ENCODE measurements around the gene EARS2. TPM values are rescaled to one million over a fixed set of nuclear protein-coding genes. Genes with fewer than 3 reads are reported as not detected.
"Not testable (repeated sequence)": the region's sequence is repeated elsewhere in the genome, so short reads cannot be mapped to it uniquely, and the experiment has no call there.

EARS2 gene
- polyA plus RNA-seq, 1 donor (not counting 4 experiments of a cell fraction or from before 2014, with no cell fraction given) = 32.7 TPM

DNA sequence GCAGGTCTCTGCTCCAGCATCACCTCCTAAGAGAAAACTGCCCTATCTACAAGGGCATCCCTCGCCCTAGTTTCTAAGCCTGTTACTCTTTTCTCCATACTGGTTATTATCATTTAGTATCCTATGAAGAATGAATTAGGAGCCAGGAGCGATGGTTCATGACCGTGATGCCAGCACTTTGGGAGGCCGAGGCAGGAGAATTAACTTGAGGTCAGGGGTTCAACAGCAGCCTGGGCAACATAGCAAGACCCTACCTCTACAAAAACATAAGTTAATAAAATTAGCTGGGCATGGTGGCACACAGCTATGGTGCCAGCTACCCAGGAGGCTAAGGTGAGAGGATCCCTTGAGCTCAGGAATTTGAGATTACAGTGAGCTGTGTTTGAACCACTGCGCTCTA lies 7.2 kb downstream of the EARS2 start:
- H3K9me3 ChIP-seq (ENCODE audit: control insufficient read depth, low read depth, low read length) = no peaks in the 10 kb centered on the region
- no peak overlapping the region for H3K4me3 ChIP-seq (ENCODE audit: control insufficient read depth in 2 of 3, extremely low read depth in 1 of 3, insufficient read depth in 2 of 3, low read depth in 1 of 3, low read length in 3 of 3)
- no peaks in the 10 kb centered on the region for H4K20me1 ChIP-seq (ENCODE audit: control insufficient read depth, extremely low read depth, insufficient read depth, low read length)
- H3K9me1 ChIP-seq (ENCODE audit: control insufficient read depth, extremely low read depth, insufficient read depth, low read length) = no peaks in the 10 kb centered on the region
- no peak overlapping the region for H2AFZ ChIP-seq (ENCODE audit: control insufficient read depth, low read length)
- DNase-seq (ENCODE audit: low read depth, low spot score) (no peak), FAIRE-seq (no peak)
- no peak overlapping the region for H3K27ac ChIP-seq (ENCODE audit: control insufficient read depth, insufficient read depth, low read length)
- peaks cover 30 to 36% of the 10 kb centered on the region in 2 experiments for H3K36me3 ChIP-seq (ENCODE audit: control insufficient read depth in 2 of 2, extremely low read depth in 1 of 2, insufficient read depth in 2 of 2, low read length in 2 of 2)
- H3K79me2 ChIP-seq (ENCODE audit: control insufficient read depth, insufficient read depth, low read length) = no peaks in the 10 kb centered on the region
- TF ChIP-seq, protein P1, sequence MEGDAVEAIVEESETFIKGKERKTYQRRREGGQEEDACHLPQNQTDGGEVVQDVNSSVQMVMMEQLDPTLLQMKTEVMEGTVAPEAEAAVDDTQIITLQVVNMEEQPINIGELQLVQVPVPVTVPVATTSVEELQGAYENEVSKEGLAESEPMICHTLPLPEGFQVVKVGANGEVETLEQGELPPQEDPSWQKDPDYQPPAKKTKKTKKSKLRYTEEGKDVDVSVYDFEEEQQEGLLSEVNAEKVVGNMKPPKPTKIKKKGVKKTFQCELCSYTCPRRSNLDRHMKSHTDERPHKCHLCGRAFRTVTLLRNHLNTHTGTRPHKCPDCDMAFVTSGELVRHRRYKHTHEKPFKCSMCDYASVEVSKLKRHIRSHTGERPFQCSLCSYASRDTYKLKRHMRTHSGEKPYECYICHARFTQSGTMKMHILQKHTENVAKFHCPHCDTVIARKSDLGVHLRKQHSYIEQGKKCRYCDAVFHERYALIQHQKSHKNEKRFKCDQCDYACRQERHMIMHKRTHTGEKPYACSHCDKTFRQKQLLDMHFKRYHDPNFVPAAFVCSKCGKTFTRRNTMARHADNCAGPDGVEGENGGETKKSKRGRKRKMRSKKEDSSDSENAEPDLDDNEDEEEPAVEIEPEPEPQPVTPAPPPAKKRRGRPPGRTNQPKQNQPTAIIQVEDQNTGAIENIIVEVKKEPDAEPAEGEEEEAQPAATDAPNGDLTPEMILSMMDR (optimal IDR thresholded peaks at IDR 0.05 in 1 of 3, IDR thresholded peaks at IDR 0.05 in 1 of 3, conservative IDR thresholded peaks at IDR 0.05 in 1 of 3; ENCODE audit: extremely low read depth in 1 of 3, insufficient read depth in 2 of 3, low read length in 3 of 3) = no peak
- TF ChIP-seq EZH2 (IDR thresholded peaks at IDR 0.05; ENCODE audit: low read length) = no peak
- no peaks in the 10 kb centered on the region for H3K4me1 ChIP-seq (ENCODE audit: control insufficient read depth, extremely low read depth, insufficient read depth, low read length)
- dilution Hi-C loops (cut with MboI; ENCODE audit: extremely low pct_ligation_motif_present, low sequenced_read_pairs) = no loop called here
- no peak overlapping the region for H3K4me2 ChIP-seq (ENCODE audit: control insufficient read depth, extremely low read depth, insufficient read depth, low read depth, low read length)
- H3K27me3 ChIP-seq (ENCODE audit: control insufficient read depth, extremely low read depth, insufficient read depth, low read length) = no peaks in the 10 kb centered on the region
- no peak overlapping the region for H3K9ac ChIP-seq (ENCODE audit: control insufficient read depth, extremely low read depth, insufficient read depth, low read length)

DNA sequence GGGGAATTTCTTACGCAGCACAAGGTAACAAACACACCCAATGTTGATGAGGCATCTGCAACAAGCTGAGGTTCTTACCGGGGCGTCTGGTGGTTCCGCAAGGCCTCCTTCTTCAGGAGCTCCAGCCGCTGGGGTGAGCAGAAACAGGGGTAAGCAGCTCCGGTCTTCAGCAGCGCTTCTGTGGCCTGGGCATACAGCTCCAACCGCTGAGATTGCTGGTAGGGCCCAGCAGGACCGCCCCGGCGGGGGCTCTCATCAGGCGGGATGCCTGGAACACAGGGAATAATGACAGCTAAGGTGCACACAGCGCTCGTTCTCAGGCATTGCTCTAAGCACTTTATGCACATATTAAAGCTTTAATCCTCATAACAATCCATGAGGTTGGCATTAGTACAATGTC lies 12.7 kb downstream of the EARS2 start:
- FAIRE-seq = no peak

DNA sequence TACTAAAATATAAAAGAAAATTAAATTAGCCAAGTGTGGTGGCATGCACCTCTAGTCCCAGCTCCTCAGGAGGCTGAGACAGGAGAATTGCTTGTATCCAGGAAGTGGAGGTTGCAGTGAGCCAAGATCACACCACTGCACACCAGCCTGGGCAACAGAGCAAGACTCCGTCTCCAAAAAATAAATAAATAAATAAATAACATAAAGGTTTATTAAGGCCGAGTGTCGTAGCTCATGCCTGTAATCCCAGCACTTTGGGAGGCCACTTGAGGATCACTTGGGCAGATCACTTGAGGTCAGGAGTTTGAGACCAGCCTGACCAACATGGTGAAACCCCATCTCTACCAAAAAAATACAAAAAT lies 16.4 kb downstream of the EARS2 start:
- H2AFZ ChIP-seq (ENCODE audit: control insufficient read depth, low read length); dilution Hi-C loops (cut with MboI; ENCODE audit: extremely low pct_ligation_motif_present, low sequenced_read_pairs); FAIRE-seq; H3K9me3 ChIP-seq (ENCODE audit: control insufficient read depth, low read depth, low read length); H3K27me3 ChIP-seq (ENCODE audit: control insufficient read depth, extremely low read depth, insufficient read depth, low read length); H3K4me3 ChIP-seq (ENCODE audit: control insufficient read depth in 2 of 3, extremely low read depth in 1 of 3, insufficient read depth in 2 of 3, low read depth in 1 of 3, low read length in 3 of 3); H3K4me2 ChIP-seq (ENCODE audit: control insufficient read depth, extremely low read depth, insufficient read depth, low read depth, low read length); H3K9ac ChIP-seq (ENCODE audit: control insufficient read depth, extremely low read depth, insufficient read depth, low read length); H3K27ac ChIP-seq (ENCODE audit: control insufficient read depth, insufficient read depth, low read length); H3K79me2 ChIP-seq (ENCODE audit: control insufficient read depth, insufficient read depth, low read length); DNase-seq (ENCODE audit: low read depth, low spot score); H4K20me1 ChIP-seq (ENCODE audit: control insufficient read depth, extremely low read depth, insufficient read depth, low read length); H3K9me1 ChIP-seq (ENCODE audit: control insufficient read depth, extremely low read depth, insufficient read depth, low read length): not testable (repeated sequence)
- H3K4me1 ChIP-seq (ENCODE audit: control insufficient read depth, extremely low read depth, insufficient read depth, low read length) = peaks cover 25% of the 10 kb centered on the region
- peaks cover 10 to 34% of the 10 kb centered on the region in 2 experiments for H3K36me3 ChIP-seq (ENCODE audit: control insufficient read depth in 2 of 2, extremely low read depth in 1 of 2, insufficient read depth in 2 of 2, low read length in 2 of 2)

More for the DNA sequence above, 12.7 kb downstream of the EARS2 start:
- no peaks in the 10 kb centered on the region for H3K79me2 ChIP-seq (ENCODE audit: control insufficient read depth, insufficient read depth, low read length)
- H4K20me1 ChIP-seq (ENCODE audit: control insufficient read depth, extremely low read depth, insufficient read depth, low read length) = no peaks in the 10 kb centered on the region
- no peaks in the 10 kb centered on the region for H3K9me3 ChIP-seq (ENCODE audit: control insufficient read depth, low read depth, low read length)
- H2AFZ ChIP-seq (ENCODE audit: control insufficient read depth, low read length) = no peak overlapping the region
- dilution Hi-C loops (cut with MboI; ENCODE audit: extremely low pct_ligation_motif_present, low sequenced_read_pairs) = no loop called here
- H3K4me2 ChIP-seq (ENCODE audit: control insufficient read depth, extremely low read depth, insufficient read depth, low read depth, low read length) = no peak overlapping the region
- H3K9me1 ChIP-seq (ENCODE audit: control insufficient read depth, extremely low read depth, insufficient read depth, low read length) = no peaks in the 10 kb centered on the region
- H3K27me3 ChIP-seq (ENCODE audit: control insufficient read depth, extremely low read depth, insufficient read depth, low read length) = no peaks in the 10 kb centered on the region
- TF ChIP-seq, protein P1 (optimal IDR thresholded peaks at IDR 0.05 in 1 of 3, IDR thresholded peaks at IDR 0.05 in 1 of 3, conservative IDR thresholded peaks at IDR 0.05 in 1 of 3; ENCODE audit: extremely low read depth in 1 of 3, insufficient read depth in 2 of 3, low read length in 3 of 3) = no peak
- no peak for TF ChIP-seq EZH2 (IDR thresholded peaks at IDR 0.05; ENCODE audit: low read length)
- H3K4me3 ChIP-seq (ENCODE audit: control insufficient read depth in 2 of 3, extremely low read depth in 1 of 3, insufficient read depth in 2 of 3, low read depth in 1 of 3, low read length in 3 of 3) = no peak overlapping the region
- H3K4me1 ChIP-seq (ENCODE audit: control insufficient read depth, extremely low read depth, insufficient read depth, low read length) = peaks cover under 1% of the 10 kb centered on the region
- H3K27ac ChIP-seq (ENCODE audit: control insufficient read depth, insufficient read depth, low read length) = no peak overlapping the region
- H3K36me3 ChIP-seq (ENCODE audit: control insufficient read depth in 2 of 2, extremely low read depth in 1 of 2, insufficient read depth in 2 of 2, low read length in 2 of 2) = peaks cover 20 to 42% of the 10 kb centered on the region in 2 experiments
- no peak for DNase-seq (ENCODE audit: low read depth, low spot score)
- no peak overlapping the region for H3K9ac ChIP-seq (ENCODE audit: control insufficient read depth, extremely low read depth, insufficient read depth, low read length)
